OCI-LY1 (cell line): ENCODE measurements around the gene DCST1.
A peak's percentile ranks its signal among the peaks of the same experiment; 100 is the strongest.

ENCODE experiments used
- H2AFZ ChIP-seq: fragments of 200-600 bp; sonication (generic), shearing (Covaris generic); 2 replicates; pipeline ENCODE4 v1.6.0; 2014; ENCODE audit warnings: antibody characterized with exemption, mild to moderate bottlenecking, low read length
- H3F3A ChIP-seq: fragments of 200-600 bp; sonication (generic), shearing (Covaris generic); 2 replicates; pipeline ENCODE4 v1.6.0; 2014; ENCODE audit warnings: mild to moderate bottlenecking, antibody characterized with exemption, low read length, moderate library complexity; ENCODE audit not compliant: insufficient read depth
- H3K27ac ChIP-seq: fragments of 200-600 bp; sonication (generic); 2 replicates; pipeline ENCODE4 v1.5.1; 2014; ENCODE audit warnings: low read length, mixed run types, mild to moderate bottlenecking, low read depth; ENCODE audit not compliant: poor library complexity, severe bottlenecking
- H3K27me3 ChIP-seq: fragments of 200-600 bp; sonication (generic); 2 replicates; pipeline ENCODE4 v1.6.0; 2014; ENCODE audit warnings: antibody characterized with exemption, mild to moderate bottlenecking, low read length, moderate library complexity; ENCODE audit not compliant: insufficient read depth
- H3K36me3 ChIP-seq: fragments of 200-600 bp; sonication (generic); 2 replicates; pipeline ENCODE4 v1.6.1; 2014; ENCODE audit warnings: mild to moderate bottlenecking, antibody characterized with exemption, low read length, moderate library complexity, mixed read lengths; ENCODE audit not compliant: insufficient read depth
- H3K4me1 ChIP-seq: fragments of 200-600 bp; sonication (generic); 2 replicates; pipeline ENCODE4 v1.5.1; 2014; ENCODE audit warnings: mild to moderate bottlenecking, low read length, moderate library complexity; ENCODE audit not compliant: insufficient read depth, severe bottlenecking
- H3K4me2 ChIP-seq: fragments of 200-600 bp; sonication (generic), shearing (Covaris generic); 2 replicates; pipeline ENCODE4 v1.6.1; 2014; ENCODE audit warnings: low read length
- H3K4me3 ChIP-seq: fragments of 200-600 bp; sonication (generic); 2 replicates; pipeline ENCODE4 v1.5.1; 2014; ENCODE audit warnings: low read length, low read depth, mild to moderate bottlenecking, mixed read lengths; ENCODE audit not compliant: poor library complexity, severe bottlenecking
- H3K79me2 ChIP-seq: fragments of 200-600 bp; shearing (Covaris generic); 2 replicates; pipeline ENCODE4 v1.6.1; 2016; ENCODE audit warnings: mixed run types, low read length, mixed read lengths; ENCODE audit not compliant: insufficient read depth
- H3K9ac ChIP-seq: fragments of 200-600 bp; sonication (generic), shearing (Covaris generic); 2 replicates; pipeline ENCODE4 v1.6.1; 2014; ENCODE audit warnings: mild to moderate bottlenecking, low read length, mixed read lengths
- H3K9me2 ChIP-seq: fragments of 200-600 bp; sonication (generic), shearing (Covaris generic); 2 replicates; pipeline ENCODE4 v1.6.1; 2014; ENCODE audit warnings: low read depth, mild to moderate bottlenecking, low read length, mixed read lengths
- H3K9me3 ChIP-seq: fragments of 200-600 bp; shearing (Covaris generic); 2 replicates; pipeline ENCODE4 v1.6.1; 2014; ENCODE audit warnings: low read length, mixed read lengths
- H4K20me1 ChIP-seq: fragments of 200-600 bp; sonication (generic), shearing (Covaris generic); 2 replicates; pipeline ENCODE4 v1.6.0; 2016; ENCODE audit warnings: mild to moderate bottlenecking, low read length; ENCODE audit not compliant: insufficient read depth
- CTCF ChIP-seq: fragments of 200-600 bp; sonication (generic), shearing (Covaris generic); IDR thresholded peaks from 2 replicates; pipeline ENCODE4 v1.5.1; 2017; ENCODE audit warnings: mild to moderate bottlenecking, antibody characterized with exemption, low read length, moderate library complexity, mixed read lengths
- EZH2 ChIP-seq: fragments of 200-600 bp; sonication (generic), shearing (Covaris generic); IDR thresholded peaks from 2 replicates; pipeline ENCODE4 v1.8.0; 2017; ENCODE audit warnings: borderline replicate concordance, mixed run types, mild to moderate bottlenecking, antibody characterized with exemption, low read length, moderate library complexity, mixed read lengths

Gene DCST1

GRCh38 chr1:155093911-155094621 lies 60.4 kb downstream of the DCST1 start:
- no peaks in the 10 kb centered on the region for H3K36me3 ChIP-seq
- no peak overlapping the region for H3K9ac ChIP-seq
- H4K20me1 ChIP-seq, result no peaks in the 10 kb centered on the region
- H3K9me2 ChIP-seq, result no peaks in the 10 kb centered on the region
- H3K4me3 ChIP-seq, result no peak overlapping the region
- no peak overlapping the region for H3K27ac ChIP-seq
- no peak overlapping the region for H2AFZ ChIP-seq
- no peaks in the 10 kb centered on the region; the same call in 1 of the 2 replicates for H3K27me3 ChIP-seq
- H3F3A ChIP-seq, result no peaks in the 10 kb centered on the region
- peaks cover 4% of the 10 kb centered on the region for H3K4me1 ChIP-seq
- TF ChIP-seq EZH2 (no peak), CTCF (peak; percentile 21; the same call in 1 of the 2 replicates)
- no peaks in the 10 kb centered on the region for H3K79me2 ChIP-seq
- H3K9me3 ChIP-seq, result no peaks in the 10 kb centered on the region
- H3K4me2 ChIP-seq, result no peak overlapping the region

- Histone ChIP-seq H3K9ac (no peak overlapping the region), H3K4me3 (no peak overlapping the region), H4K20me1 (no peaks in the 10 kb centered on the region), H2AFZ (no peak overlapping the region), H3K9me3 (no peaks in the 10 kb centered on the region), H3F3A (no peaks in the 10 kb centered on the region), H3K36me3 (no peaks in the 10 kb centered on the region), H3K27me3 (no peaks in the 10 kb centered on the region; the same call in 1 of the 2 replicates), H3K27ac (no peak overlapping the region), H3K4me1 (peaks cover 4% of the 10 kb centered on the region), H3K4me2 (no peak overlapping the region), H3K79me2 (no peaks in the 10 kb centered on the region), H3K9me2 (no peaks in the 10 kb centered on the region)
- no peak for TF ChIP-seq EZH2
- no peak for TF ChIP-seq CTCF
These were observed 61.0 kb downstream of the DCST1 start for GRCh38 chr1:155094622-155094948.

- Histone ChIP-seq H3K4me3 (no peak overlapping the region), H3K27me3 (peaks cover 4% of the 10 kb centered on the region), H3K9me2 (no peaks in the 10 kb centered on the region), H3K4me1 (no peaks in the 10 kb centered on the region), H3K9me3 (no peaks in the 10 kb centered on the region), H4K20me1 (no peaks in the 10 kb centered on the region), H3K4me2 (no peak overlapping the region), H3K79me2 (no peaks in the 10 kb centered on the region), H3K27ac (no peak overlapping the region), H3K9ac (no peak overlapping the region), H3F3A (no peaks in the 10 kb centered on the region), H2AFZ (no peak overlapping the region), H3K36me3 (no peaks in the 10 kb centered on the region)
- TF ChIP-seq CTCF, result no peak
- TF ChIP-seq EZH2, result no peak
These were observed 65.7 kb downstream of the DCST1 start for GRCh38 chr1:155099331-155099730.
